Endothelial cell (in vitro differentiated cells): Measurements from ENCODE around the gene RASSF8. TPM values are rescaled to one million over a fixed set of nuclear protein-coding genes. Genes with fewer than 3 reads are reported as not detected.

Source experiments
- DNase-seq: peaks from one replicate; pipeline ENCODE4 v3.0.0; 2021; ENCODE audit warnings: low spot score
- H3K27ac Mint-ChIP-seq: one replicate; pipeline ENCODE4 v1.8.0; 2021; ENCODE audit warnings: mixed read lengths, inconsistent platforms; ENCODE audit not compliant: unreplicated experiment
- H3K27me3 Mint-ChIP-seq: one replicate; pipeline ENCODE4 v1.8.0; 2021; ENCODE audit warnings: mild to moderate bottlenecking, moderate library complexity, mixed read lengths, inconsistent platforms; ENCODE audit not compliant: unreplicated experiment
- H3K36me3 Mint-ChIP-seq: one replicate; pipeline ENCODE4 v1.8.0; 2021; ENCODE audit warnings: mild to moderate bottlenecking, low read depth, mixed read lengths, inconsistent platforms; ENCODE audit not compliant: unreplicated experiment
- H3K4me1 Mint-ChIP-seq: one replicate; pipeline ENCODE4 v1.8.0; 2021; ENCODE audit warnings: mild to moderate bottlenecking, mixed read lengths, inconsistent platforms; ENCODE audit not compliant: unreplicated experiment
- H3K4me3 Mint-ChIP-seq: one replicate; pipeline ENCODE4 v1.8.0; 2021; ENCODE audit warnings: mild to moderate bottlenecking, mixed read lengths, inconsistent platforms; ENCODE audit not compliant: unreplicated experiment
- H3K9me3 Mint-ChIP-seq: one replicate; pipeline ENCODE4 v1.8.0; 2021; ENCODE audit warnings: mixed read lengths, inconsistent platforms; ENCODE audit not compliant: unreplicated experiment
- total RNA-seq: library from RNA; stranded (reverse); fragmentation: NEBNext Ultra II Directional; extraction: Animal tissue kit (Norgen Biotek cat#: 25700); gene quantifications from one replicate; pipeline ENCODE4 v1.2.1, GENCODE V29; 2021; ENCODE audit not compliant: unreplicated experiment
- TF ChIP-seq, protein P1 (sequence below): fragments of 200-600 bp; sonication (generic); IDR thresholded peaks from one replicate; pipeline ENCODE4 v1.5.0; 2021; ENCODE audit warnings: antibody characterized with exemption; ENCODE audit not compliant: unreplicated experiment

The RASSF8 gene
- total RNA-seq, 1 donor from 2014 or later, result 87.2 TPM

DNA sequence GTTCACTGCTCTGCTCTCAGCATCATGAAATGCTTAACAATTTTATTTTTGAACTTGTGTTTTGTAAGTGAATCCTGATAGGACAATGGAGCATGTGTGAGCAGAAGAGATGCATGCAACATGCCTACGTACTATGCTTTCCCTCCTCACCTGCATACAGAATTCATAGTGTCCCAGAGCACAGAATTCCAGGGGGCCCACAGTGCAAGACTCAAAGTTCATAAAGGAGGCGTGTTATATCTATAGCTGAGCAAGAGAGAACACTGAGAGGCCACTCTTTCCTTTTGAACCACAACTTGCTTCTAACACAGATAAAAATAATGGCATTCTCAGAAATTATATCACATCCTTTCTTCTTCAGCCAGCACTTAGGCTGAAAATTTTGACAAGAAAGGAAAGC, 137.6 kb downstream of the RASSF8 start:
- no peaks in the 10 kb centered on the region for H3K4me1 Mint-ChIP-seq
- no peak overlapping the region for H3K4me3 Mint-ChIP-seq

DNA sequence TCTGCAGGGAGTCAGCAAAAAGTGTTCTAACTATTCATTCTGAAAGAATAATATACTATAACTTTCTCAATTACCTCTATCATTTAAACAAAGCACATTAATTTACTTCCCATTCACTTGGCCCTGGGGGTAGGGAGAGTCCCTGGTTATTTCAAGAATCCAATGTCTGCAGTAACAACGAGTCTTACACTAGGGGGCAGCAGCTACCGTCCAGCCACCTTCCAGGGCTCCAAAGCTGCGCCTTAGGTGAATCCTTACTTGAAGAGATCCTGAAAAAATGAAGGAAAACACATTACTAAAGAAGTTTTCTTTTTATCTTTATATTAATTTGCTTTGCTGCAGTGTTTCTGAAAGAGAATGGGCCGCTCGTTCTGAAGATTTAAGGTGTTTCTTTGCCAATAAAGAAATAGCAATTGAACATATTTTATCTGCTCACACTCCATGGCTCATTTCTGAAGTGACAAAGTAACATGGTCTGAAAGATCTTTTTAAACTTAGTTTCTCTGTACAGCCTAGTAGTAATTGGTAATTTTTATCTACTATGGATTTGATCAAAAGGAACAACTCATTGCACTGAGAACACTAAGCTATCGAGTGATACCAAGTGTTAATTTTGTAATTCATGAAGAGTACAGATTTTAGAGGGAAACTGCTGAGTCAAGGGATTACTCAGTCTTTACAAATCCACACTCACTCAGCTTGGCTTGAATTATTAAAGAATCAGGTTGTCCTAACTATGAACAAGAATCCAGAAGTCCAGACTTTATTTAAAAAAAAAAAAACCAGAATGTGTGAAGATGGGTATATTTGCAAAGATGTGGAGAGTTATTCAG, 138.8 kb downstream of the RASSF8 start:
- no peaks in the 10 kb centered on the region for H3K4me1 Mint-ChIP-seq
- H3K36me3 Mint-ChIP-seq, result no peaks in the 10 kb centered on the region
- DNase-seq, result peak; percentile 71
- no peaks in the 10 kb centered on the region for H3K27me3 Mint-ChIP-seq
- H3K4me3 Mint-ChIP-seq, result no peak overlapping the region
- H3K9me3 Mint-ChIP-seq, result no peaks in the 10 kb centered on the region
- TF ChIP-seq, protein P1, sequence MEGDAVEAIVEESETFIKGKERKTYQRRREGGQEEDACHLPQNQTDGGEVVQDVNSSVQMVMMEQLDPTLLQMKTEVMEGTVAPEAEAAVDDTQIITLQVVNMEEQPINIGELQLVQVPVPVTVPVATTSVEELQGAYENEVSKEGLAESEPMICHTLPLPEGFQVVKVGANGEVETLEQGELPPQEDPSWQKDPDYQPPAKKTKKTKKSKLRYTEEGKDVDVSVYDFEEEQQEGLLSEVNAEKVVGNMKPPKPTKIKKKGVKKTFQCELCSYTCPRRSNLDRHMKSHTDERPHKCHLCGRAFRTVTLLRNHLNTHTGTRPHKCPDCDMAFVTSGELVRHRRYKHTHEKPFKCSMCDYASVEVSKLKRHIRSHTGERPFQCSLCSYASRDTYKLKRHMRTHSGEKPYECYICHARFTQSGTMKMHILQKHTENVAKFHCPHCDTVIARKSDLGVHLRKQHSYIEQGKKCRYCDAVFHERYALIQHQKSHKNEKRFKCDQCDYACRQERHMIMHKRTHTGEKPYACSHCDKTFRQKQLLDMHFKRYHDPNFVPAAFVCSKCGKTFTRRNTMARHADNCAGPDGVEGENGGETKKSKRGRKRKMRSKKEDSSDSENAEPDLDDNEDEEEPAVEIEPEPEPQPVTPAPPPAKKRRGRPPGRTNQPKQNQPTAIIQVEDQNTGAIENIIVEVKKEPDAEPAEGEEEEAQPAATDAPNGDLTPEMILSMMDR, result peak; percentile 89
- no peak overlapping the region for H3K27ac Mint-ChIP-seq

More for the DNA sequence above, 137.6 kb downstream of the RASSF8 start:
- TF ChIP-seq, protein P1, result no peak
- DNase-seq, result no peak
- H3K27ac Mint-ChIP-seq, result no peak overlapping the region
- H3K36me3 Mint-ChIP-seq, result no peaks in the 10 kb centered on the region
- no peaks in the 10 kb centered on the region for H3K27me3 Mint-ChIP-seq
- H3K9me3 Mint-ChIP-seq, result no peaks in the 10 kb centered on the region

GRCh38 chr12:26100666-26101349, 142.3 kb downstream of the RASSF8 start:
- no peak for DNase-seq
- Mint-ChIP-seq H3K27me3 (no peaks in the 10 kb centered on the region), H3K4me3 (no peak overlapping the region), H3K9me3 (no peaks in the 10 kb centered on the region), H3K27ac (no peak overlapping the region), H3K4me1 (peaks cover 4% of the 10 kb centered on the region), H3K36me3 (no peaks in the 10 kb centered on the region)
- TF ChIP-seq, protein P1, result no peak

DNA sequence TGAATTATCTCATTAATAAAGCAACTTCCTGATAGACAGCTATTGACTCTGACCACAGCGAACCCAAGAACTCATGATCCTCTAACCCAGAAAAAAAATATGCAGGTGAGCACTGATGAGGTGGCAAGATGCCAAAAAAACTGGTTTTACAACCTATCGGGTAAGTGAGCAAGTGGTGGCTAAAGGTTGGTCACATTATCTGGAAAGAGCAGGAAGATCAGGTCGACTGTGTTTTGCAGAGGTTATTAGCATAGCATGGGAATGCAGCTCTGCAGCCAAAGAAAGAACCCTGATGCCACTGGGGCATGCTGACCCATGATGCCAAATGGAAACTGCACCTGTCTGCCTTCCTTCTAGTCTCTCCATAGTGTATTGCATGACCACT, 142.9 kb downstream of the RASSF8 start:
- TF ChIP-seq, protein P1, result no peak
- Mint-ChIP-seq H3K27me3 (no peaks in the 10 kb centered on the region), H3K4me1 (peaks cover 4% of the 10 kb centered on the region), H3K4me3 (no peak overlapping the region), H3K27ac (no peak overlapping the region), H3K9me3 (no peaks in the 10 kb centered on the region), H3K36me3 (no peaks in the 10 kb centered on the region)
- DNase-seq, result no peak

DNA sequence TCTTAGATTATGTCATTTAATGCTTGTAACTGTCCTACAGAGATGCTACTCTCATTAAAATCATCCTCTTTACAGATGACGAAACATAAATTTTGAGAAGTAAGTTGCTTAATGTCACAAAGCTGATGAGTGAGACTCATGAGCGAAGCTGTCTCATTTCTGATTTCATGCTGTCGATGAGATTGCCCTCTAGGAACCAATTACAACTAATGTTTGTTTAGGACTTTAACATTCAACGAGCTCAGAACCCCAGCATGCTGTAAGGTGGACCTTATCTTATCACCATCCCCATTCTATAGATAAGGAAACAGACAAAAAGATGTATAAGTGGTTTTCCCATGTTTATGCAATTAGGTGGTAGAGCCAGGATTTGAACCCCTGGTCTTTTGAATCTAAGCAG, 143.3 kb downstream of the RASSF8 start:
- H3K4me1 Mint-ChIP-seq, result peaks cover 4% of the 10 kb centered on the region
- no peaks in the 10 kb centered on the region for H3K9me3 Mint-ChIP-seq
- no peak overlapping the region for H3K4me3 Mint-ChIP-seq
- TF ChIP-seq, protein P1, result no peak
- H3K36me3 Mint-ChIP-seq, result no peaks in the 10 kb centered on the region
- no peak for DNase-seq
- H3K27ac Mint-ChIP-seq, result no peak overlapping the region
- H3K27me3 Mint-ChIP-seq, result no peaks in the 10 kb centered on the region
